Measurements from ENCODE around the gene NDUFAF2.

DNA sequence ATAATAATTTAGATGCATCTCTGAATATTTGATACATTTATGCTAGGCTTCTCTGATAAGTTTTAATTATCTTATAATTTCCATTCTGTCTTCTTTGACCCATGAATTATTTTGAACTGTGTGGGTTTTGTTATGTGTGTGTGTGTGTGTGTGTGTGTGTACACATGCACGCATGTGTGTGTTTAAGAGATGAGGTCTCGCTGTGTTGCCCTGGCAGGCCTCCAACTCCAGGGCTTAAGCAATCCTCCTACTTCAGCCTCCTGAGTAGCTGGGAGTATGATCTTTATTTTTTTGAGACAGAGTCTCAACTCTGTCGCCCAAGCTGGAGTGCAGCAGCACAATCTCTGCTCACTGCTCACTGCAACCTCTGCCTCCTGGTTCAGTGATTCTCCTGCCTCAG lies 75.4 kb downstream of the NDUFAF2 start:
- TF ChIP-seq, protein P1, sequence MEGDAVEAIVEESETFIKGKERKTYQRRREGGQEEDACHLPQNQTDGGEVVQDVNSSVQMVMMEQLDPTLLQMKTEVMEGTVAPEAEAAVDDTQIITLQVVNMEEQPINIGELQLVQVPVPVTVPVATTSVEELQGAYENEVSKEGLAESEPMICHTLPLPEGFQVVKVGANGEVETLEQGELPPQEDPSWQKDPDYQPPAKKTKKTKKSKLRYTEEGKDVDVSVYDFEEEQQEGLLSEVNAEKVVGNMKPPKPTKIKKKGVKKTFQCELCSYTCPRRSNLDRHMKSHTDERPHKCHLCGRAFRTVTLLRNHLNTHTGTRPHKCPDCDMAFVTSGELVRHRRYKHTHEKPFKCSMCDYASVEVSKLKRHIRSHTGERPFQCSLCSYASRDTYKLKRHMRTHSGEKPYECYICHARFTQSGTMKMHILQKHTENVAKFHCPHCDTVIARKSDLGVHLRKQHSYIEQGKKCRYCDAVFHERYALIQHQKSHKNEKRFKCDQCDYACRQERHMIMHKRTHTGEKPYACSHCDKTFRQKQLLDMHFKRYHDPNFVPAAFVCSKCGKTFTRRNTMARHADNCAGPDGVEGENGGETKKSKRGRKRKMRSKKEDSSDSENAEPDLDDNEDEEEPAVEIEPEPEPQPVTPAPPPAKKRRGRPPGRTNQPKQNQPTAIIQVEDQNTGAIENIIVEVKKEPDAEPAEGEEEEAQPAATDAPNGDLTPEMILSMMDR (IDR thresholded peaks at IDR 0.05; ENCODE audit: insufficient read depth, low read length, poor library complexity, severe bottlenecking): no peak
- no peak for TF ChIP-seq EZH2phosphoT487 (conservative IDR thresholded peaks at IDR 0.05; ENCODE audit: low read length)

Measured in SU-DHL-6 (cell line).